Activated naive CD8-positive, alpha-beta T cell (primary cell): ENCODE data around the gene KIF27.
"Not testable (repeated sequence)": the region's sequence is repeated elsewhere in the genome, so short reads cannot be mapped to it uniquely, and the experiment has no call there.

ENCODE experiments used
- H3K27ac Mint-ChIP-seq: one replicate; pipeline ENCODE4 v1.8.0; 2021; ENCODE audit warnings: mixed read lengths
- H3K27me3 Mint-ChIP-seq: one replicate; pipeline ENCODE4 v1.8.0; 2021; ENCODE audit warnings: mixed read lengths
- H3K36me3 Mint-ChIP-seq: one replicate; pipeline ENCODE4 v1.8.0; 2021; ENCODE audit warnings: mixed read lengths
- H3K4me1 Mint-ChIP-seq: one replicate; pipeline ENCODE4 v1.8.0; 2021; ENCODE audit warnings: low read depth, mixed read lengths
- H3K4me3 Mint-ChIP-seq: one replicate; pipeline ENCODE4 v1.8.0; 2021; ENCODE audit warnings: mild to moderate bottlenecking, mixed read lengths
- H3K9me3 Mint-ChIP-seq: one replicate; pipeline ENCODE4 v1.8.0; 2021; ENCODE audit warnings: low read depth, mixed read lengths

KIF27 gene

GRCh38 chr9:83940590-83941303, 19.5 kb upstream of the KIF27 start:
- Mint-ChIP-seq H3K27me3 (no peaks in the 10 kb centered on the region), H3K9me3 (no peaks in the 10 kb centered on the region), H3K27ac (no peak overlapping the region), H3K36me3 (peaks cover 4% of the 10 kb centered on the region), H3K4me3 (no peak overlapping the region), H3K4me1 (no peaks in the 10 kb centered on the region)

DNA sequence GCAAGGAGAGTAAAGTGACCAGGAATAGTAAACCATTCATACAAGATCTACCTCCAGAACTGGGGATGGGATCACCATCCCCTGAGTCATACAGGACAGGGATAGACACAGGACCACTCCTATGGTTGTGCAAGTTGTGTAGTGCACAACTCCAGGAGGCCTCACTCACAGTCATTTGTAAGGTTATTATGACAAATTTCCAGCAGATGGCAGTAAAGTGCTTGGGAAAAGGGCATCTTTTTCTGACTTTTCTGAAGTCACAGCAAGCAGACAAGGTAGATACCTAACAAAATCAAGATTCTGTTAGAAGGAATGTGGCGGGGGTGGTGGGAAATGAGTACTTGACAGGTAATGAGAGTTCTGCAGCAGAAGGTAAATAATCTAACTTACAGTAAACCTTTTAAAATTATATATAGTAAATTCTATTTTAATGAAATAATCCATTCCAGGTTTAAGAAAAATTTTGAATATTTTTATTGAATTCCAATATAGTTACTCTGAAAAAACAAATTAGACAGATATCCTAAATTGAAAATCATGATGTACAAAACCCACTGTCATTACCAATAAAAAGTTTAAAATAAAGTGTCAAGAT, 16.7 kb upstream of the KIF27 start:
- Mint-ChIP-seq H3K36me3 (no peaks in the 10 kb centered on the region), H3K27me3 (no peaks in the 10 kb centered on the region), H3K9me3 (no peaks in the 10 kb centered on the region), H3K4me1 (no peaks in the 10 kb centered on the region), H3K27ac (no peak overlapping the region), H3K4me3 (no peak overlapping the region)

- no peaks in the 10 kb centered on the region for H3K27me3 Mint-ChIP-seq
- no peak overlapping the region for H3K4me3 Mint-ChIP-seq
- H3K9me3 Mint-ChIP-seq: no peaks in the 10 kb centered on the region
- peaks cover 5% of the 10 kb centered on the region for H3K4me1 Mint-ChIP-seq
- H3K27ac Mint-ChIP-seq: no peak overlapping the region
- H3K36me3 Mint-ChIP-seq: no peaks in the 10 kb centered on the region
These were observed 15.3 kb upstream of the KIF27 start for GRCh38 chr9:83936523-83936922.

GRCh38 chr9:83935276-83935935, 14.2 kb upstream of the KIF27 start:
- Mint-ChIP-seq H3K36me3 (no peaks in the 10 kb centered on the region), H3K27ac (no peak overlapping the region), H3K4me1 (peaks cover 8% of the 10 kb centered on the region), H3K27me3 (no peaks in the 10 kb centered on the region), H3K9me3 (no peaks in the 10 kb centered on the region), H3K4me3 (no peak overlapping the region)

- no peak overlapping the region for H3K27ac Mint-ChIP-seq
- H3K9me3 Mint-ChIP-seq: no peaks in the 10 kb centered on the region
- H3K4me1 Mint-ChIP-seq: peaks cover 8% of the 10 kb centered on the region
- H3K36me3 Mint-ChIP-seq: no peaks in the 10 kb centered on the region
- no peaks in the 10 kb centered on the region for H3K27me3 Mint-ChIP-seq
- H3K4me3 Mint-ChIP-seq: no peak overlapping the region
These were observed 13.5 kb upstream of the KIF27 start for GRCh38 chr9:83934569-83935275.

DNA sequence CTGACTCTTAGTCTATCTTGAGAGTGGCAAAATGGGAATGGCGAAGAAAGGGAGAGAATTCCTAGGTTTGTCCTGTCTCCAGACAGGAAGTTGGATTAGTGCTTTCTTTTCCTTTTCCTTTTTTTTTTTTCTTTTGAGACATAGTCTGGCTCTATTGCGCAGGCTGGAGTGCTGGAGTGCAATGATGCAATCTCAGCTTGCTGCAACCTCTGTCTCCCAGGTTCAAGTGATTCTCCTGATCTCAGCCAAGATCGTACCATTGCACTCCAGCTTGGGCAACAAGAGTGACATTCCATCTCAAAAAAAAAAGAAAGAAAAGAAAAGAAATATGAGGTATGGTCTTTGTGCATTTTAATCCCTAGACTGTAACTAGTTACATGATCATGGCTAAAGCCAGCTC, 12.6 kb upstream of the KIF27 start:
- Mint-ChIP-seq H3K27ac (no peak overlapping the region), H3K4me1 (peaks cover 8% of the 10 kb centered on the region), H3K9me3 (no peaks in the 10 kb centered on the region), H3K27me3 (no peaks in the 10 kb centered on the region), H3K4me3 (no peak overlapping the region), H3K36me3 (no peaks in the 10 kb centered on the region)

DNA sequence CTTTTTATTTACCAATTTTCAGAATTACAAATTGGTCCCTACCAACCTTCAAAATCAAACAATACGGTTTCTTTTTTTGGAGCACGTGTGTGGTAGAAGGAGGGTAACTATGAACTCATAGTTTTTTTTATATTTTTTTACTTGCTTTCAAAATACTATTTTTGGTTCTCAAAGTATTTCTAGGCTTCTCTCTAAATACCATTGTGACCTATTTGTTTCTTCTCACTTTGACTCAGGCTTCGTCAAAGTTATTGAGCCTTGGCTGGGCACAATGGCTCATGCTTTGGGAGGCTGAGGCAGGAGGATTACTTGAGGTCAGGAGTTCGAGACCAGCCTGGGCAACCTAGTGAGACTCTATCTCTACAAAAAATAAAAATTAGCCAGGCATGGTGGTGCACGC, 11.6 kb upstream of the KIF27 start:
- Mint-ChIP-seq H3K4me1 (peaks cover 8% of the 10 kb centered on the region), H3K27me3 (no peaks in the 10 kb centered on the region), H3K9me3 (no peaks in the 10 kb centered on the region), H3K4me3 (no peak overlapping the region), H3K27ac (no peak overlapping the region), H3K36me3 (no peaks in the 10 kb centered on the region)

- Mint-ChIP-seq H3K9me3 (no peaks in the 10 kb centered on the region), H3K4me3 (no peak overlapping the region), H3K4me1 (peaks cover 8% of the 10 kb centered on the region), H3K36me3 (no peaks in the 10 kb centered on the region), H3K27me3 (no peaks in the 10 kb centered on the region), H3K27ac (no peak overlapping the region)
These were observed 10.8 kb upstream of the KIF27 start for GRCh38 chr9:83932011-83932410.

DNA sequence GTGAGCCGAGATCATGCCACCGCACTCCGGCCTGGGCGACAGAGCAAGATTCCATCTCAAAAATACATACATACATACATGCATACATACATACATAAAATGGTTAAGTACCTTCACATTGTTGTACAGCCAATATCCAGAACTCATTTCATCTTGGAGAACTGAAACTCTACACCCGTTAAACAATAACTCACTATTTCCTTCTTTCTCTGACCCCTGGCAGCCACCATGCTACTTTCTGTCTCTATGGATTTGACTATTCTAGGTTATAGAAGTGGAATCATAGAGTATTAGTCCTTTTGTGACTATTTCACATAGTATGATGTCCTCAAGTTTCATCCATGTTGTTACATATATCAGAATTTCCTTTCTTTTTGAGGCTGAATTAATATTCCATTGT, 9.6 kb upstream of the KIF27 start:
- Mint-ChIP-seq H3K9me3 (no peaks in the 10 kb centered on the region), H3K36me3 (no peaks in the 10 kb centered on the region), H3K4me1 (peaks cover 8% of the 10 kb centered on the region), H3K4me3 (no peak overlapping the region), H3K27ac (no peak overlapping the region), H3K27me3 (no peaks in the 10 kb centered on the region)

DNA sequence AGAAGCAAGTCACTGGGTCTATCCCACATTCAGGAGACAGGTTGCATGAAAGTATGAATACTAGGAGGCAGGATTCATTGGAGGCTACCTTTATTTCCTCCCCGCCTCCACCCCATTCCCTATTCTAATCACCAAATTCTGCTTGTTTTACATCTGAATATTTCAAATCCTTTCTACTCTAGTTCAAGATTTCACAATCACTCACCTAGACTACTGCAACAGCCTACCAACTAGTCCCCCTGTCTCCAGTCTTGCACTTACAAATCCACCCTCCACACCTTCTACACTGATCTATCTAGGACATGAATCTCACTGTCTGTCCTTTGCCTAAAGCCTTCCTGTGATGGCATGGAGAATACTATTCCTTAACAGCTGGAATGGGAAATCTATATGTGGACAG, 6.4 kb upstream of the KIF27 start:
- H3K36me3 Mint-ChIP-seq: no peaks in the 10 kb centered on the region
- H3K27ac Mint-ChIP-seq: no peak overlapping the region
- H3K27me3 Mint-ChIP-seq: no peaks in the 10 kb centered on the region
- no peak overlapping the region for H3K4me3 Mint-ChIP-seq
- H3K9me3 Mint-ChIP-seq: no peaks in the 10 kb centered on the region
- H3K4me1 Mint-ChIP-seq: peaks cover 8% of the 10 kb centered on the region

DNA sequence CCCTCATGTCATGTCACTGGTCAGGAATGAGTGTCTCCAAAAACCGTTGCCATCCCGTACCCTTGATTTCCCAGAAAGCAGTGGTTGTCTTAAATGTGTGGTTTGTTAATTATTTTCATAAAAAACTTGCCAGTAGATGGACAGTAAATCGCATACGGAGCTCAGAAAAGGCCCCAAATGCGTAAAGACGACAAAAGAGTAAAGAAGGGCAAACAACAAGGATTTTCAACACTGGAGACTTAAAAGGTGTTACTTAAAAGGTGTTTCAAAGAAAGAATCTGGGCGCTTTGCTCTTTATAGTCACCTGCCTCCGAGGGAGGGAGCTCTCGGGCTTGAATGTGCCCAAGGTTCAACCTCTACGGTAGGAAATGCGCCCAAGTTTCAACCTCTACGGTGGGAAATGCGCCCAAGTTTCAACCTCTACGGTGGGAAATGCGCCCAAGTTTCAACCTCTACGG, 734 bp downstream of the KIF27 start:
- Mint-ChIP-seq H3K27ac (peak overlapping the region; percentile 88), H3K4me1 (peaks cover 16% of the 10 kb centered on the region), H3K9me3 (no peaks in the 10 kb centered on the region), H3K36me3 (peaks cover 2% of the 10 kb centered on the region), H3K27me3 (no peaks in the 10 kb centered on the region), H3K4me3 (peak overlapping the region; percentile 87)

DNA sequence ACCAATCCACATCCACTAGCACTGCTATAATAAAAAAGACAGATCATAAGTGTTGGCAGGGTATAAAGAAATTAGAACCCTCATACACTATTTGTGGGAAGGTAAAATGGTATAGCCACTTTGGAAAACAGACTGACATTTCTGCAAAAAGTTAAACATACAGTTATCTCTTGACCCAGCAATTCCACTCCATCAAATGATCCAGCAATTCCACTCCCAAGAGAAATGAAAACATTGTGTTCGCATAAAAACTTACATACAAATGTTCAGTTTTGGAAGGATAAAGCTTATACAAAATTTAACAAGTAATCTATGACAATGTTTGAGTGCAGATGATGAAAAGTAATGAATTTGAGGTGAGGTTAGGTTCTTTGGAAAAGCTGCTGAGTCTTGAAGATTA, 2.1 kb downstream of the KIF27 start:
- Mint-ChIP-seq H3K4me3 (peak overlapping the region; percentile 30), H3K9me3 (no peaks in the 10 kb centered on the region), H3K4me1 (peaks cover 16% of the 10 kb centered on the region), H3K27me3 (no peaks in the 10 kb centered on the region), H3K27ac (peak overlapping the region; percentile 46), H3K36me3 (peaks cover 2% of the 10 kb centered on the region)

- not testable (repeated sequence) for H3K9me3 Mint-ChIP-seq, H3K27me3 Mint-ChIP-seq, H3K36me3 Mint-ChIP-seq, H3K27ac Mint-ChIP-seq, H3K4me3 Mint-ChIP-seq, H3K4me1 Mint-ChIP-seq
These were observed 9.0 kb downstream of the KIF27 start for GRCh38 chr9:83912194-83912593.

DNA sequence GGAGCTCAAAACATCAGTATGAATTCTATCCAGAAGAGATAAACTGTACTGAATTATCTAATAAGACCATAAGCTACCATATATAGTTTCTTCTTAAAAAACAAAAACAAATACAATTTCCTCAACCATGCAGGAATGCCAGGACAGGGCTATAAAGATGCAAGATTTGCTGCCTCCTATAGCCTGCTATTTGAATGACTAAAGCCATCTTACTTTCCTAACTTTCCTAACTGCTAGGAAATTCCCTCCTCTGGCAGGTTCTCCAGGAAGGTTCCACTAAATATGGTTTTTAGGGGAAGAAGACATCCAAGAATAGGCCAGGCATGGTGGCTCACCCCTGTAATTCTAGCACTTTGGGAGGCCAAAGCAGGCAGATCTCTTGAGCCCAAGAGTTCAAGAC, 15.1 kb downstream of the KIF27 start:
- H3K4me3 Mint-ChIP-seq: no peak overlapping the region
- H3K27me3 Mint-ChIP-seq: no peaks in the 10 kb centered on the region
- H3K36me3 Mint-ChIP-seq: peaks cover 5% of the 10 kb centered on the region
- H3K9me3 Mint-ChIP-seq: no peaks in the 10 kb centered on the region
- no peaks in the 10 kb centered on the region for H3K4me1 Mint-ChIP-seq
- no peak overlapping the region for H3K27ac Mint-ChIP-seq

DNA sequence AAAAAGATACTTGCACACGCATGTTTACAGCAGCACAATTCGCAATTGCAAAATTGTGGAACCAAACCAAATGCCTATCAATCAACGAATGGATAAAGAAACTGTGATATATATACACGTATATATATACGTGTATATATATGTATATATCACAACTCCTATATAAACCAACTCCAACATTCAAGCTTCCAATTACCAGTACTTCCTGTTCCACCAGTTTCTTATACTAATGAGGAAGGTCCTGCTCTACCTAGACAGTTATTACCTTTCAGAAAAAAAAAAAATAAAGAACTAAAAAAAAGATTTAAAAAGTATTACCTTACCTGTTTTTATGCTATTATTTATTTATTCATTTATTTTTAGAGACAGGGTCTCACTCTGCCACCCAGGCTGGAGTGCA, 20.6 kb downstream of the KIF27 start:
- H3K4me3 Mint-ChIP-seq, H3K27me3 Mint-ChIP-seq, H3K4me1 Mint-ChIP-seq, H3K36me3 Mint-ChIP-seq, H3K9me3 Mint-ChIP-seq, H3K27ac Mint-ChIP-seq: not testable (repeated sequence)
